Gastrocnemius medialis (tissue), 4 donors: ENCODE results near the gene SUPT3H. TPM values are rescaled to one million over a fixed set of nuclear protein-coding genes. Genes with fewer than 3 reads are reported as not detected.

Source experiments
- ATAC-seq, 2 donors: fragments of 150-250 bp; one replicate each; pipeline ENCODE4 v1.9.1; 2016
- DNase-seq, 2 donors: peaks; one replicate each; pipeline ENCODE4 v3.0.0-alpha.2; 2019
- H3K27ac ChIP-seq, 4 donors: fragments of 200-600 bp; sonication (generic); 1 replicate in 1 of 4; 2 replicates in 3 of 4; pipeline ENCODE4 v1.5.1; 2016 to 2018; ENCODE audit warnings: mild to moderate bottlenecking in 2 of 4, moderate library complexity in 1 of 4
- H3K27me3 ChIP-seq, 3 donors: fragments of 200-600 bp; sonication (generic) in 2 of 3; 1 replicate in 1 of 3; 2 replicates in 2 of 3; pipeline versions ENCODE4 v1.5.1 to v1.6.0; 2016 to 2019; ENCODE audit warnings: mild to moderate bottlenecking in 1 of 3, moderate library complexity in 1 of 3
- H3K36me3 ChIP-seq, 2 donors: fragments of 200-600 bp; sonication (generic) in 1 of 2; one replicate each; pipeline ENCODE4 v1.5.1; 2017 to 2018
- H3K4me1 ChIP-seq, 2 donors: fragments of 200-600 bp; sonication (generic) in 1 of 2; one replicate each; pipeline ENCODE4 v1.5.1; 2016 to 2017; ENCODE audit warnings: mild to moderate bottlenecking in 2 of 2
- H3K4me3 ChIP-seq, 4 donors: fragments of 200-600 bp; sonication (generic) in 3 of 4; 1 replicate in 1 of 4; 2 replicates in 3 of 4; pipeline ENCODE4 v1.5.1; 2016 to 2019; ENCODE audit warnings: mild to moderate bottlenecking in 2 of 4
- H3K9me3 ChIP-seq, 3 donors: fragments of 200-600 bp; sonication (generic) in 2 of 3; 1 replicate in 1 of 3; 2 replicates in 2 of 3; pipeline ENCODE4 v1.5.1; 2016 to 2019
- POLR2A ChIP-seq, 2 donors: fragments of 450-650 bp; IDR thresholded peaks; one replicate each; pipeline ENCODE4 v1.6.1; 2017; ENCODE audit warnings: antibody characterized with exemption in 2 of 2, mild to moderate bottlenecking in 2 of 2, moderate library complexity in 2 of 2
- in situ Hi-C, 4 donors: fragments of 200-750 bp; cut with MboI; loops; one replicate each; pipeline versions ENCODE4 v1.15.0 to v1.8.0; 2017; ENCODE audit warnings: low sequenced_read_pairs in 4 of 4
- intact Hi-C: fragments of 100-400 bp; cut with DNase I; formaldehyde crosslinking; loops from one replicate; pipeline ENCODE4 v1.15.1; 2023; ENCODE audit warnings: low total_unique reads
- total RNA-seq, 4 donors: library from RNA; depleted of rRNA; stranded (reverse); fragments of >200 nt; gene quantifications; one replicate each; pipeline versions ENCODE4 v1.1.0 to v1.2.3, GENCODE V29; 2016
- TF ChIP-seq, protein P1 (sequence below), 5 experiments: fragments of 450-650 bp in 3 of 5; fragments of 200-600 bp in 2 of 5; sonication (generic) in 2 of 5; IDR thresholded peaks in 4 of 5; conservative IDR thresholded peaks in 1 of 5; 1 replicate in 4 of 5; 2 replicates in 1 of 5; pipeline ENCODE4 v1.5.1; 2016 to 2019; ENCODE audit warnings: antibody characterized with exemption in 5 of 5, mild to moderate bottlenecking in 3 of 5, moderate library complexity in 3 of 5

The SUPT3H gene
- total RNA-seq, 4 donors from 2014 or later: 1.5 to 9.0 (median 4.2) TPM

DNA sequence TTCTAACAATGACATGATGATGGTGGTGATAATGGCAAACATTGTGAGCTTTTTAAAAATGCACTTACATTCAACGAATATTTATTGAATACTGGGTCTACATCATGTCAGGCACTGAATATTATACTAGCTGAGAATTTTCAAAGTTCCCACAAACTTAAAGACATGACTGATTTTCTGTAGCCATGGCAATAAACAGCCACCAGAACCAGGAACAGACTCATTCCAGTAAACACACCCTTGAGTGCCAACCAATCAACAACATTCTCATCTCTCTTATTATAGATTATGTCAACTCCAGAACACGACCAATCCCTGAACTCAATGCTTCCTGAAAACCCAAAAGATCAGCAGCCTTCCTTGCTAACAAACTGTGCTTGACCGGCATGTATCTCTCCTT is 262.0 kb downstream of the SUPT3H start:
- in situ Hi-C loops: no loop called here
- no peak for DNase-seq
- H3K27me3 ChIP-seq: no peaks in the 10 kb centered on the region
- intact Hi-C loops: no loop called here
- peaks cover 7% of the 10 kb centered on the region in 2 donors for H3K4me1 ChIP-seq
- no peak overlapping the region for H3K4me3 ChIP-seq
- no peak overlapping the region for H3K27ac ChIP-seq
- no peaks in the 10 kb centered on the region for H3K36me3 ChIP-seq
- H3K9me3 ChIP-seq: no peaks in the 10 kb centered on the region
- no peak for ATAC-seq
- TF ChIP-seq, protein P1, sequence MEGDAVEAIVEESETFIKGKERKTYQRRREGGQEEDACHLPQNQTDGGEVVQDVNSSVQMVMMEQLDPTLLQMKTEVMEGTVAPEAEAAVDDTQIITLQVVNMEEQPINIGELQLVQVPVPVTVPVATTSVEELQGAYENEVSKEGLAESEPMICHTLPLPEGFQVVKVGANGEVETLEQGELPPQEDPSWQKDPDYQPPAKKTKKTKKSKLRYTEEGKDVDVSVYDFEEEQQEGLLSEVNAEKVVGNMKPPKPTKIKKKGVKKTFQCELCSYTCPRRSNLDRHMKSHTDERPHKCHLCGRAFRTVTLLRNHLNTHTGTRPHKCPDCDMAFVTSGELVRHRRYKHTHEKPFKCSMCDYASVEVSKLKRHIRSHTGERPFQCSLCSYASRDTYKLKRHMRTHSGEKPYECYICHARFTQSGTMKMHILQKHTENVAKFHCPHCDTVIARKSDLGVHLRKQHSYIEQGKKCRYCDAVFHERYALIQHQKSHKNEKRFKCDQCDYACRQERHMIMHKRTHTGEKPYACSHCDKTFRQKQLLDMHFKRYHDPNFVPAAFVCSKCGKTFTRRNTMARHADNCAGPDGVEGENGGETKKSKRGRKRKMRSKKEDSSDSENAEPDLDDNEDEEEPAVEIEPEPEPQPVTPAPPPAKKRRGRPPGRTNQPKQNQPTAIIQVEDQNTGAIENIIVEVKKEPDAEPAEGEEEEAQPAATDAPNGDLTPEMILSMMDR (IDR thresholded peaks at IDR 0.05 in 4 of 5, conservative IDR thresholded peaks at IDR 0.05 in 1 of 5): no peak
- TF ChIP-seq POLR2A (IDR thresholded peaks at IDR 0.05): no peak

DNA sequence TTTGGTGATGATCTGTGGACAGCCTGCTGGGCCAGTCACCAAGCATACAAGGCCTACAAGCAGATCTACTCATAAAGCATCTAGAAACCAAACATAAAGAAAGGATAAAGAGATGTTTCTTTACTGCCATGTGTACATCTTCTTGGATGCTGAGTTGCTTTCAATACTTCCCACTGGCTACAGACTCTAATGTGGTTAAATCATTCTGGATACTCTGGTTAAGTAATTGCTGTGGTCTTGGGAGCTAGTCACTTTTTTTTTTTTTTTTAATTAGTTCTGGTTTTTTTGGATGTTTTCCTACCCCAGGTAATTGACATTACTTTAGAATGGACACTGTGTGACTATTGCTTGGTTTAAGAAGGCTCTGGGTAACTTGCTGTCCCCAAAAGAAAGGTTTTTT is 265.0 kb downstream of the SUPT3H start:
- TF ChIP-seq, protein P1 (IDR thresholded peaks at IDR 0.05 in 4 of 5, conservative IDR thresholded peaks at IDR 0.05 in 1 of 5): no peak
- TF ChIP-seq POLR2A (IDR thresholded peaks at IDR 0.05): no peak
- H3K9me3 ChIP-seq: no peaks in the 10 kb centered on the region

DNA sequence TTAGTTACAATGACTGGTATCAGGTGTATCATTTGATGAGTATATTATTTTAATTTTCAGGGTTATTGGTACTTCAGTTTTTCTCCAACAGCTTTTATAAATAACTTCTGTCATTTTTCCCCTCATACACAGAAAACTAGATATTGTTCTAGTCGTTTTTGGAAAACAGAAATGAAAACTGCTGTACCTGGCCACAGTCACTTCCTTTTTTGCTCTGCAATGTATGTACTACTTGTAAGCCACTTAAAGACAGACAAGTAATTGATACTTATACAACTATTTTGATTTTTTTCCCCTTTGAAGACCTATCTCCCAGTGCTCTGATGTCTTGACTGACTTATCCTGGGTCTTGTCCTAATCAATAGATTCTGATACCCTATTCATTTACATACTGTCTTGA is 268.2 kb downstream of the SUPT3H start:
- in situ Hi-C loops: no loop called here
- intact Hi-C loops: no loop called here
- H3K27me3 ChIP-seq: no peaks in the 10 kb centered on the region
- no peak overlapping the region for H3K4me3 ChIP-seq
- no peaks in the 10 kb centered on the region for H3K4me1 ChIP-seq
- no peak for ATAC-seq
- H3K9me3 ChIP-seq: no peaks in the 10 kb centered on the region
- DNase-seq: no peak
- H3K36me3 ChIP-seq: no peaks in the 10 kb centered on the region
- TF ChIP-seq, protein P1 (IDR thresholded peaks at IDR 0.05 in 4 of 5, conservative IDR thresholded peaks at IDR 0.05 in 1 of 5): no peak
- H3K27ac ChIP-seq: no peak overlapping the region

More for the DNA sequence above, 265.0 kb downstream of the SUPT3H start:
- DNase-seq (no peak), ATAC-seq (no peak)
- intact Hi-C loops: no loop called here
- in situ Hi-C loops: no loop called here
- H3K4me3 ChIP-seq: no peak overlapping the region
- H3K27ac ChIP-seq: no peak overlapping the region
- no peaks in the 10 kb centered on the region for H3K36me3 ChIP-seq
- no peaks in the 10 kb centered on the region for H3K27me3 ChIP-seq
- H3K4me1 ChIP-seq: no peaks in the 10 kb centered on the region

DNA sequence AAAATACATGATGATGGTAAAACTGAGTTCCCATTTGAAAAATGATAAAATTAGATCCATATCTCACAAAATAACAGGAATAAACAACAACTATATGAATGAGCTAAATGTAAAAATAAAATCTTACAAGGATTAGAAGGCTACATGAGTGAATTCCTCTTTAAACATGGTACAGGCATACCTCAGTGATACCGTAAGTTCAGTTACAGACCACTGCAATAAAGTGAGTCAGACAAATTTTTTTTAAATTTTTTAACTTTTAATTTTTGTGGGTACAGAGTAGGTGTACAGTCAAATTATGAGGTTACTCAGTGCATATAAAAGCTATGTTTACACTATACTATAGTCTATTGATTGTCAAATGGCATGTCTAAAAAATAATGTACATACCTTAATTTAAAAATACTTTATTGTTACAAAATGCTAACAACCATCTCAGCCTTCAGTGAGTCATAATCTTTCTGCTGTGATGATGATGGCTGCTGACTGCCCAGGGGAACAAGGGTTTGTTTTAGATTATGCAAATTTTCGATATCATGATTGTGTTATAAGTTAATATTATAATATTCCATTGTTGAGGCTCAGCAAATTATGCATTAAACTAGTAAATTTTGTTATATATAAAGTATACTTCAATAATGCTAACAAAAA is 272.4 kb downstream of the SUPT3H start:
- Histone ChIP-seq H3K36me3 (no peaks in the 10 kb centered on the region), H3K27me3 (no peaks in the 10 kb centered on the region), H3K27ac (no peak overlapping the region), H3K9me3 (no peaks in the 10 kb centered on the region), H3K4me3 (no peak overlapping the region), H3K4me1 (no peaks in the 10 kb centered on the region)
- no peak for TF ChIP-seq POLR2A (IDR thresholded peaks at IDR 0.05)
- TF ChIP-seq, protein P1 (IDR thresholded peaks at IDR 0.05 in 4 of 5, conservative IDR thresholded peaks at IDR 0.05 in 1 of 5): no peak
- in situ Hi-C loops (no loop called here), intact Hi-C loops (no loop called here)
- ATAC-seq: no peak
- DNase-seq: no peak

DNA sequence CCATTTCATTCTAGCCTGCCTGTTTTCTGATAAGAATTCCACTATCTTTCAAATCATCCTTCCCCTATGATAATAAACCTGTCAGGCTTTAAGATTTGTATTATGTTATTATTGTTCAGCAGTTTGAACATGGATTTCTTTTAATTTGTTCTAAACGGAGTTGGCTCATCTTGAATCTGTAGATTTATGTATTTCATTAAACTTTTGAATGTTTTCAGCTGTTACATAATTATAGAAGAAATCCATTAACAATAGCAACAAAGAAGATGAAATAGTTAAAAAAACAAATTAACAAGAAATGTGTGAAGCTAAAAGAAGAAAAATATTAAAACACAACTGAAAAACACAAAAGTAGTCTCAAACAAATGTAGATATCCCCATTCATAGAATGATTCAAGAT is 273.3 kb downstream of the SUPT3H start:
- intact Hi-C loops: no loop called here
- no peaks in the 10 kb centered on the region for H3K27me3 ChIP-seq
- no peak overlapping the region for H3K27ac ChIP-seq
- H3K36me3 ChIP-seq: no peaks in the 10 kb centered on the region
- H3K9me3 ChIP-seq: no peaks in the 10 kb centered on the region
- H3K4me3 ChIP-seq: no peak overlapping the region
- DNase-seq (no peak), ATAC-seq (no peak)
- no peaks in the 10 kb centered on the region for H3K4me1 ChIP-seq
- in situ Hi-C loops: no loop called here
- TF ChIP-seq, protein P1 (IDR thresholded peaks at IDR 0.05 in 4 of 5, conservative IDR thresholded peaks at IDR 0.05 in 1 of 5): no peak
- TF ChIP-seq POLR2A (IDR thresholded peaks at IDR 0.05): no peak
